Fibroblast of the conjunctiva (primary cell): ENCODE results near the gene SREBF1.

Experiments used
- DNase-seq: peaks from one replicate; pipeline ENCODE4 v3.0.0-alpha.2; 2010; ENCODE audit warnings: low read depth

The SREBF1 gene

DNA sequence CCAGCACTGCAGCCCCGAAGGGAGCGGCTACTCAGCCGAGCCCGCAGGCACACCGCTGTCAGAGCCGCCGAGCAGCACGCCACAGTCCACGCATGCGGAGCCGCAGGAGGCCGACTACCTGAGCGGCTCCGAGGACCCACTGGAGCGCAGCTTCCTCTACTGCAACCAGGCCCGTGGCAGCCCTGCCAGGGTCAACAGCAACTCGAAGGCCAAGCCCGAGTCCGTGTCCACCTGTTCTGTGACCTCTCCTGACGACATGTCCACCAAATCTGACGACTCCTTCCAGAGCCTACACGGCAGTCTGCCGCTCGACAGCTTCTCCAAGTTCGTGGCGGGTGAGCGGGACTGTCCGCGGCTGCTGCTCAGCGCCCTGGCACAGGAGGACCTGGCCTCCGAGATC is 42.4 kb downstream of the SREBF1 start:
- no peak for DNase-seq

DNA sequence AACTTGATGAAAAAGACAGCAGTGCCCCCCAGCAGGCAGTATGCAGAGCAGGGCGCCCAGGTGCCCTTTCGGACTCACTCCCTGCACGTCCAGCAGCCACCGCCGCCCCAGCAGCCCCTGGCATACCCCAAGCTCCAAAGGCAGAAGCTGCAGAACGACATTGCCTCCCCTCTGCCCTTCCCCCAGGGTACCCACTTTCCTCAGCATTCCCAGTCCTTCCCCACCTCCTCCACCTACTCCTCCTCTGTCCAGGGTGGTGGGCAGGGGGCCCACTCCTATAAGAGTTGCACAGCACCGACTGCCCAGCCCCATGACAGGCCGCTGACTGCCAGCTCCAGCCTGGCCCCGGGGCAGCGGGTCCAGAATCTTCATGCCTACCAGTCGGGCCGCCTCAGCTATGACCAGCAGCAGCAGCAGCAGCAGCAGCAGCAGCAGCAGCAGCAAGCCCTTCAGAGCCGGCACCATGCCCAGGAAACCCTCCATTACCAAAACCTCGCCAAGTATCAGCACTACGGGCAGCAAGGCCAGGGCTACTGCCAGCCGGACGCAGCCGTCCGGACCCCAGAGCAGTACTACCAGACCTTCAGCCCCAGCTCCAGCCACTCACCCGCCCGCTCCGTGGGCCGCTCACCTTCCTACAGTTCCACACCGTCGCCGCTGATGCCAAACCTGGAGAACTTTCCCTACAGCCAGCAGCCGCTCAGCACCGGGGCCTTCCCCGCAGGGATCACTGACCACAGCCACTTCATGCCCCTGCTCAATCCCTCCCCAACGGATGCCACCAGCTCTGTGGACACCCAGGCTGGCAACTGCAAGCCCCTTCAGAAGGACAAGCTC is 43.2 kb downstream of the SREBF1 start:
- no peak for DNase-seq

DNA sequence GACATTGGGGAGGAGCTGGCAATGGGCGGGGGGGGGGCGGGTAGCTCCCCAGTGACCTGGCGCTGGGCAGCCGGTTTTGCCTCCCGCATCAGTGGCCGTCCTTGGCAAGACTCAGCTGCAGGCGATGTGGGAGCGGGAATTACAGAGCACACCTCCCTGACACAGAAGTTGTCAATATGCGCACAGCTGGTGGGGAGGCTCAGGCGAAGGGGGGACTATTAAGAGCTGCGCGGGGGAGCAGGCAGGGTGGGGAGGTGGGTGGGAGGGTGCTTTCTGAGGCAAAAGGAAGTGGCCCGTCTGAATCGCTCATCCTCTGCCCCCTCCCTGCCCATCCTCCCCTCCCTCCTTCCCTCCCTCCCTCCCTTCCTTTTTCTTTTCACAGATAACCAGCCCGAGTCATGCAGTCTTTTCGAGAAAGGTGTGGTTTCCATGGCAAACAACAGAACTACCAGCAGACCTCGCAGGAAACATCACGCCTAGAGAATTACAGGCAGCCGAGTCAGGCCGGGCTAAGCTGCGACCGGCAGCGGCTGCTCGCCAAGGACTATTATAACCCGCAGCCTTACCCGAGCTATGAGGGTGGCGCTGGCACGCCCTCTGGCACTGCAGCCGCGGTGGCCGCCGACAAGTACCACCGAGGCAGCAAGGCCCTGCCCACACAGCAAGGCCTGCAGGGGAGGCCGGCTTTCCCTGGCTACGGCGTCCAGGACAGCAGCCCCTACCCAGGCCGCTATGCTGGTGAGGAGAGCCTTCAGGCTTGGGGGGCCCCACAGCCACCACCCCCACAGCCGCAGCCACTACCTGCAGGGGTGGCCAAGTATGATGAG is 44.0 kb downstream of the SREBF1 start:
- no peak for DNase-seq

DNA sequence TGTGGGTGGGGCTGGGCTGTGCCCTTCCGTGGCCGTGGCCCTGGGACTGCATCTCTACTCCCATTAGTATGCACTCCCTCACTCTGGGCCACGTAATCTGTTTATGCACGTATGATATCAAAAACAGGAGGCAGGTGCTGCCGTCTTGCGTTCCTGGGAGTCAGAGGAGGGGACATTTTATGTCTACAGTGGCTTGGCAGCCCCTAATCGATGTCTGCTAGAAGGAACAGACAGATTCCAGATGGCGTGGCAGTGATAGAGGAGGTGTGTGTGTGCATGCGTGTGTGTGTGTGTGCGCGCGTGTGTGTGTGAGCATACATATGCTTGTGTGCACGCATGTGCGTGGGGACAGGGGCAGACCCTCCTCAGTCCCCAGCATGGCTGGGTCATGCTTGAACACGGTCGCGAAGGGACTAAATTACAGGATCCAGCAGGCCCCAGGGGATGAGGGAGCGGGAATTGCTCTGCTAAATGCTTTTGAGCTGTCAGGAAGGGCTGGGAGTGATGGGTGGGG is 44.7 kb downstream of the SREBF1 start:
- DNase-seq, result no peak

GRCh38 chr17:17790637-17791464 is 45.9 kb downstream of the SREBF1 start:
- no peak for DNase-seq

DNA sequence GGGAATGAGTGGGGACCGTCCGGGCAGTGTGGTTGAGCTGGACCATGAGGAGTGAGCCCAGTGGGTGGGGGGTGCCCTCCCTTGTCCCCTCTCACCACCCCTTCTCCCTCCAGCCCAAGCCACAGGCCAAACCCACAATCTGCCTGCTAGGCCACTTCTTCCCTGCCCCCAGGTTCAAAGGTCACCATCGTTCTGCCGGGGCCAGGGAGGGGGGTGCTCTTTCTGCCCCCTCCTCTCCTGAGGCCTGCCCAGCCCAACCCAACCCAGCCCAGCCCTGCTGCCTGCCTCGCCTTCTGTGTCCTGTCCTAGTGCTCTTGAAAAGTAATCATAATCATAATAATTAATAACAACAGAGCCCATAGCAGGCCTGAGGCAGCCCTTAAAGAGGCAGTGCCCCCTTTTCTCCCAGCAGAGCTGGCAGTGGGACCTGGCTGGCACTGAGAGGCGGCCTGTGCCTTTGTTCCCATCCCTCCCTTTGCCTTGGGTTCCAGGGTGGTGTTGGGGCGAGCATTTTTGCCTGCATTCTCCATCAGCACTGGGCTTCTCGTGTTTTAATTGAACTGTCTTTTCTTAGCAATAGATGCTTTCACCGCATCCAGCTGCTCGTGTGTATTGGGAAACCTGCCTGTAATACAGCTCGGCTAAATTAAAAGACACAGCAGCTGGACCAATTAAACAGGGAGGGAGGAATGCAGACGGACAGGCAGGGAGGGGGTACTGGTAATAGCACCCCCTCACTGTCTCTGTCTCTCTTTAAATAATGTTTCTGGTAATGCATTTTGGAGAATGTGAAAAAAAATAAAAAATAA is 46.8 kb downstream of the SREBF1 start:
- DNase-seq, result no peak

GRCh38 chr17:17789410-17789809 is 47.4 kb downstream of the SREBF1 start:
- no peak for DNase-seq

DNA sequence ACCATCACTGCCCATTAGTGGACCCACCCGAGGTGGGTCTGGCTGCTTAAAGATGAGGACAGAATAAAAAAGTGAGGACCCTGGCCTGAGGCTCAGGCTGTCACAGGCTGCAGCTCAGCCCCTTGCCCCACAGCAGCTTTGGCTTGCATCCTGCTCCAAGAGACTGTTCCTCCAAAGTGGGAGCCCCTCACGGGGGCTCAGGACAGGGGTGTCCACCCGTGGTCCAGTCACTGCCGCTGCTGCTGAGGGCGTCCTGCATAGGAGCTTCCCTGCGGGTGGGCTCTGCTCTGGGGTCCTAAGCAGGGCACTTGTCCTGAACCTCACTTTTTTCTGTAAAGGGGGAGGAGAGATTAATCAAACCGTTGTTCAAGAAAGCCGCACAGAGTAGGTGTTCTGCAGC is 47.8 kb downstream of the SREBF1 start:
- DNase-seq, result no peak

DNA sequence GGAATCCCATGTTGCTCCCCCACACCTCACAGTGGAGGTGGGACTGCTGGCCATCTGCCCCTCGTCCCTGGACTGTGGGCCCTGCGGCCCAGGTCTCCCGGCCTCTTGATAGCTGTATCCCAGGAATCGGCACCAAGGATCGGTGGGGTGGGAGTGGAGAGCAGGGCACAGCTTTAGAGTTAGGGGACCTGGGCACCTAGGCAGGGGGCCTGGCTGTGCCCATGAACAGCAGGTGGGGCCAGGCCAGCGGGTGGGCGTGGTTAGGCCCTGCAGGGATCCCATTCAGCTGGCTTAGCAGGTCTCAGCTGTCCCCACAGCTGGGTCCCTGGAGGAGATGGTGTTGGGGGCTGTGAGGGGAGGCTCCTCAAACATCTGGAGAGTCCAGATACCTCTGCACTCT is 49.2 kb downstream of the SREBF1 start:
- DNase-seq, result no peak

- DNase-seq, result no peak
Observed at GRCh38 chr17:17786998-17787397, 49.8 kb downstream of the SREBF1 start.

- no peak for DNase-seq
Observed at GRCh38 chr17:17785407-17785806, 51.4 kb downstream of the SREBF1 start.

GRCh38 chr17:17784657-17785267 is 52.0 kb downstream of the SREBF1 start:
- no peak for DNase-seq

DNA sequence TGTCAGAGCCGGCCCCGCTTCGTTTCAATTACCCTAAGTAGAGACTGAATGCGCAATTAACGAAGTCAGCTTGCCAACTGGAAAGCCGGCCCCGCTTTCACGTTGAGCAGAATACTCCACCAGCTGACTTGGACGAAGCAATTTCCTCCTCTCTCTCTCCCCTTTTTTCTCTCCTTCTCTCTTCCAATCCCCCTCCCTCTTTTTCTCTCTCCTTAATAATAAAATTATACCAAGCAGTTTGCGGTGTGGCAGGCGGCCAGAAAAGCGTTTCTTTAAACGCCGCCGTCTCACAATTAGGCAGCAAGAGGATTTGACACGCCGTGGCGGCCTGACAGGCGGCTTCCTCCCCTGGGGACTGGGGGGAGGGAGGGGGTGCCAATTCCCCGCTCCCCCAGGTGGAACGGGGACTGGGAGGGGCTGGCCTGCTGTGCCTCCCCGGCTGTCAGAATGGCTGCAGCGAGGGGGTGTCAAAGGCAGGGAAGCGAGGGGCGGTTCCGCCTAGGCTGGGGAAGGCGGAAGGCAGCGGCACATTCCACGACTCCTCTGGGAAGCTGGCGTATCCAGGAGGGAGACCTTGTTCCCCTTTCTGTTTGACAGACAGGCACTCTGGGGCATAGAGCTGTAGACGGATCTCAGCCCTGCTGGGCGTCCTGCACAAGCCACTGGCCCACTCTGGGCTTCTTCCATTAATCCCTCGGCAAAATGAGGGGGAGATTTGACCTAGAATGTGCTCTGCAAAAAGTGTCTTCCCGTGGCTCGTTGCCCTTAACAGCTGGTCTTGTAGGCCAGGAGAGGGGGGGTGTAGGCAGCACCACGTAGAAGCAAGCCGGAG is 52.7 kb downstream of the SREBF1 start:
- no peak for DNase-seq

DNA sequence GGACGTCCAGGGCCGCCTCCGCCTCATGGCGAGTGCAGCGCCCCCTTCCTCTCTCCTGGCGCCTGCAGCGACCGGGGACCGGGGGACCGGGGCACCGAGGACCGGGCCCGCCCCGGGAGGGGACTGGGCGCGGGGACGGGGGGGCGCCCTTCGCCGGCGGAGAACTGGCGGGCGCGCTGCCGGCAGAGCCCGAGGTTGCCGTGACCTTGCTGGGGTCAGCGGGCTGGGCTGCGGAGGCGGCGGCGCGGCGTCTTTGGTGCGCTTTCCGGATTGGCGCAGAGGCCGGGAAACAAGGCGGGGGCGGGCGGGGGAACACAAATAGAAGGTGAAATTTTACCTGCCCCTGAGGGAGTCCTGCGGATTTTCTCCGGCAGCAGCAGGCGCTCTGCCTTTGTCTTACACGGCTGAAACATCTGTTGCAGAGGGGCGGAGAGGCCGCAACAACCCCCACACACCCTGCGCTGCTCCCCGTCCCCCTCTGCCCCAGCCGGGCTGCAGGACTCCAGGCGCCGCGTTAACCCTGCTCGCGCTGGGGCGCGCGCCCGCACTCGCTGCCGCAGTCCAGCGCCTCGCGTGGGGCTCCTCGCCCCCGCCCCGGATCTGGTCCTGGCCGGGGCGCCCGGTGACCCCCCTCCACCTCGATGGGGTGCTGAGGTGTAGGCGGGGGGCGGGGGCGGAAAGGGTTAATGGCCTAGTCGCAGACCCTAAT is 53.5 kb downstream of the SREBF1 start:
- no peak for DNase-seq

- DNase-seq, result no peak
Observed at GRCh38 chr17:17782523-17783115, 54.2 kb downstream of the SREBF1 start.

GRCh38 chr17:17781591-17782496 is 54.9 kb downstream of the SREBF1 start:
- no peak for DNase-seq

DNA sequence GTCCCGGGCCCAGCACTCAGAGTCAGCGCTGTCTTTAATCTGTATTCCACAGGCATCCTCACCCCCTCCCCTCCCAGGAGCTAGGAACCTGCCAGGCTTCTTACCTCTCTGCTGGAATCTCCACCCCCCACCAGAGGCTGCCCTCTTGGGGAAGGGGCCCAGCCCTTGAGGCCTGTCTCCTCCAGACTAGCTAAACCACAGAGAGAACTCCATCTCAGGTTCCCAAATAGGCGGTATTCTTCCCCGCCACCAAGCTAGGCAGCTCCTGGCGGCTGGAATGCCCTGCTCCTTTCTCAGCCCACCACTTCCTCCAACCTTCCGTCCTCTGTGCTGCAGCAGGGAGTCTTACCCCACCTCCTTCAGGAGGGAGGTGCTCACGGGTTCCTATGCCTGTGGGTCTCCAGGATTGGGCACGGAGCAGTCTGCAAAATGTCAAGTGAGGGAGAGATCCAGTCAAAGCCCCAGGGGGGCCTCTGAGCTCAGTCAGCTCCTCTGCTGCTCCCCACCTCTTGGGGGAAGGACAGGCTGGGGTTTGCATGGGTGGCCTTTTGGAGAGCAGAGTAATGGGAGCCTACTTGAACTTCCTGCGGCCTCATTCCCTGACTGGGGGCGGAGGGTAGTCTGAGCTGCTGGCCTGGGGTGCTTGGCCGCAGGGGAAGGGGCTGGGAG is 55.7 kb downstream of the SREBF1 start:
- no peak for DNase-seq
